H1 (cell line): ENCODE results near the gene WDR1. TPM values are rescaled to one million over a fixed set of nuclear protein-coding genes. Genes with fewer than 3 reads are reported as not detected.

ENCODE experiments used
- CTCF ChIA-PET: fragments of 300-600 bp; sonication (Branson Sonifier 250); formaldehyde crosslinking; loops from one replicate; lab custom pipeline; 2021; ENCODE audit not compliant: partially characterized antibody; lab: Charles Lee
- POLR2A ChIA-PET: fragments of 300-600 bp; sonication (Branson Sonifier 250); formaldehyde crosslinking; loops from one replicate; lab custom pipeline; 2021; ENCODE audit warnings: inconsistent platforms; ENCODE audit not compliant: partially characterized antibody; lab: Charles Lee
- DNase-seq, 2 experiments: peaks; one replicate each; pipeline versions ENCODE4 v3.0.0 to v3.0.0-alpha.2; 2010 to 2022; ENCODE audit warnings: low spot score in 2 of 2, low read depth in 1 of 2, mixed read lengths in 1 of 2
- FAIRE-seq: peaks from 2 replicates; lab custom pipeline; 2011; peaks lifted over from hg19 to GRCh38; lab: Jason Lieb, UNC
- H2AFZ ChIP-seq: 2 replicates; pipeline ENCODE4 v1.8.1; 2012; ENCODE audit warnings: low read length, inconsistent platforms
- H2AK5ac ChIP-seq: 2 replicates; pipeline ENCODE4 v1.6.1; 2013; ENCODE audit warnings: low read depth, low read length
- H2BK120ac ChIP-seq: replicated peaks from 2 replicates; pipeline ENCODE3; 2013; ENCODE audit warnings: low read depth, low read length, inconsistent platforms
- H2BK12ac ChIP-seq: 2 replicates; pipeline ENCODE4 v1.6.1; 2013; ENCODE audit warnings: low read depth, low read length
- H2BK15ac ChIP-seq: 2 replicates; pipeline ENCODE4 v1.6.1; 2013; ENCODE audit warnings: low read length
- H2BK20ac ChIP-seq: 2 replicates; pipeline ENCODE4 v1.6.1; 2013; ENCODE audit warnings: low read length
- H2BK5ac ChIP-seq: 2 replicates; pipeline ENCODE4 v1.6.1; 2013; ENCODE audit warnings: low read depth, low read length
- H3K14ac ChIP-seq: 2 replicates; pipeline ENCODE4 v1.6.1; 2013; ENCODE audit warnings: inconsistent platforms; ENCODE audit not compliant: insufficient read length
- H3K18ac ChIP-seq: 2 replicates; pipeline ENCODE4 v1.6.1; 2013; ENCODE audit warnings: low read length; ENCODE audit errors: extremely low read depth
- H3K23ac ChIP-seq: 2 replicates; pipeline ENCODE4 v1.6.1; 2013; ENCODE audit warnings: inconsistent platforms; ENCODE audit not compliant: insufficient read length
- H3K23me2 ChIP-seq: 2 replicates; pipeline ENCODE4 v1.6.1; 2013; ENCODE audit warnings: low read depth, low read length
- H3K27ac ChIP-seq: 2 replicates; pipeline ENCODE4 v1.6.1; 2011; ENCODE audit warnings: low read depth, low read length, inconsistent platforms
- H3K27me3 ChIP-seq, 4 experiments: replicated peaks in 1 of 4; 1 replicate in 1 of 4; 2 replicates in 3 of 4; pipeline versions ENCODE4 v1.6.1 to v1.8.1; 2011 to 2013; ENCODE audit warnings: low read length in 3 of 4, mild to moderate bottlenecking in 3 of 4, inconsistent platforms in 2 of 4, mixed read lengths in 2 of 4, moderate library complexity in 1 of 4; ENCODE audit not compliant: control insufficient read depth in 3 of 4, insufficient read depth in 3 of 4; ENCODE audit errors: extremely low read depth in 1 of 4
- H3K36me3 ChIP-seq, 4 experiments: 2 replicates each; pipeline versions ENCODE4 v1.6.1 to v1.8.1; 2011 to 2013; ENCODE audit warnings: mild to moderate bottlenecking in 4 of 4, low read length in 3 of 4, moderate library complexity in 2 of 4, control low read depth in 1 of 4, inconsistent platforms in 1 of 4; ENCODE audit not compliant: insufficient read depth in 4 of 4, control insufficient read depth in 2 of 4
- H3K4ac ChIP-seq: replicated peaks from 2 replicates; pipeline ENCODE3; 2013; ENCODE audit warnings: low read length, low read depth, mixed read lengths, inconsistent platforms; ENCODE audit not compliant: insufficient read length
- H3K4me1 ChIP-seq, 4 experiments: replicated peaks in 1 of 4; 1 replicate in 1 of 4; 2 replicates in 3 of 4; pipeline versions ENCODE4 v1.6.1 to v1.8.1; 2011 to 2013; ENCODE audit warnings: low read length in 3 of 4, inconsistent platforms in 2 of 4, mixed read lengths in 1 of 4; ENCODE audit not compliant: insufficient read depth in 4 of 4, control insufficient read depth in 3 of 4
- H3K4me2 ChIP-seq, 2 experiments: 2 replicates each; pipeline versions ENCODE4 v1.6.1 to v1.8.1; 2011 to 2013; ENCODE audit warnings: low read depth in 2 of 2, low read length in 2 of 2, control low read depth in 1 of 2, inconsistent platforms in 1 of 2, mild to moderate bottlenecking in 1 of 2; ENCODE audit not compliant: insufficient read depth in 1 of 2
- H3K4me3 ChIP-seq, 4 experiments: fragments of 200-600, 300-600 bp in 1 of 4; sonication (generic), shearing (Covaris generic), sonication (Bioruptor Twin) in 1 of 4; 2 replicates each; pipeline versions ENCODE4 v1.5.1 to v1.8.1; 2011 to 2016; ENCODE audit warnings: low read length in 4 of 4, low read depth in 3 of 4, control low read depth in 2 of 4, inconsistent platforms in 2 of 4, mild to moderate bottlenecking in 2 of 4, mixed read lengths in 1 of 4, moderate library complexity in 1 of 4; ENCODE audit not compliant: insufficient read depth in 2 of 4; ENCODE audit errors: extremely low read depth in 1 of 4
- H3K56ac ChIP-seq: replicated peaks from 2 replicates; pipeline ENCODE3; 2013; ENCODE audit warnings: low read depth, mild to moderate bottlenecking, mixed read lengths, low read length, inconsistent platforms; ENCODE audit not compliant: insufficient read length
- H3K79me1 ChIP-seq: 2 replicates; pipeline ENCODE4 v1.6.1; 2013; ENCODE audit warnings: low read depth, low read length, control low read depth
- H3K79me2 ChIP-seq, 2 experiments: 2 replicates each; pipeline versions ENCODE4 v1.6.1 to v1.8.1; 2012 to 2013; ENCODE audit warnings: low read length in 2 of 2, mild to moderate bottlenecking in 2 of 2, inconsistent platforms in 1 of 2; ENCODE audit not compliant: insufficient read depth in 2 of 2, control insufficient read depth in 1 of 2
- H3K9ac ChIP-seq, 4 experiments: replicated peaks in 1 of 4; 1 replicate in 1 of 4; 2 replicates in 3 of 4; pipeline versions ENCODE4 v1.6.1 to v1.8.1; 2011 to 2013; ENCODE audit warnings: low read depth in 3 of 4, low read length in 3 of 4, control low read depth in 2 of 4, mild to moderate bottlenecking in 2 of 4, moderate library complexity in 2 of 4, inconsistent platforms in 1 of 4; ENCODE audit errors: extremely low read depth in 1 of 4
- H3K9me3 ChIP-seq, 2 experiments: 2 replicates each; pipeline versions ENCODE4 v1.6.1 to v1.8.1; 2012 to 2013; ENCODE audit warnings: mild to moderate bottlenecking in 2 of 2, moderate library complexity in 2 of 2, control low read depth in 1 of 2, inconsistent platforms in 1 of 2, low read depth in 1 of 2, low read length in 1 of 2, mixed read lengths in 1 of 2; ENCODE audit not compliant: insufficient read depth in 2 of 2
- H4K20me1 ChIP-seq, 2 experiments: replicated peaks in 1 of 2; 2 replicates each; pipeline versions ENCODE3 to v1.8.1; 2011 to 2013; ENCODE audit warnings: inconsistent platforms in 2 of 2, low read length in 2 of 2, mild to moderate bottlenecking in 1 of 2; ENCODE audit not compliant: insufficient read depth in 2 of 2, control insufficient read depth in 1 of 2
- H4K5ac ChIP-seq: 2 replicates; pipeline ENCODE4 v1.6.1; 2013; ENCODE audit warnings: low read length, low read depth, mixed read lengths, inconsistent platforms; ENCODE audit not compliant: insufficient read length
- H4K8ac ChIP-seq: 2 replicates; pipeline ENCODE4 v1.8.0; 2013; ENCODE audit warnings: mild to moderate bottlenecking, moderate library complexity, low read length, inconsistent platforms; ENCODE audit not compliant: insufficient read depth; ENCODE audit errors: extremely low read depth
- H4K91ac ChIP-seq: replicated peaks from 2 replicates; pipeline ENCODE3; 2013; ENCODE audit warnings: low read length, mixed read lengths, inconsistent platforms; ENCODE audit not compliant: insufficient read length
- BACH1 ChIP-seq: IDR thresholded peaks from 2 replicates; pipeline ENCODE4 v1.6.1; 2012; ENCODE audit warnings: low read length, improper control_type of control experiment
- CHD1 ChIP-seq: IDR thresholded peaks from 2 replicates; pipeline ENCODE4 v1.6.1; 2012; ENCODE audit warnings: low read depth, low read length, improper control_type of control experiment
- CREB1 ChIP-seq: IDR thresholded peaks from 2 replicates; pipeline ENCODE4 v1.6.1; 2012; ENCODE audit warnings: inconsistent platforms
- NANOG ChIP-seq: IDR thresholded peaks from 2 replicates; pipeline ENCODE4 v1.6.1; 2011; ENCODE audit warnings: low read length, low read depth, mild to moderate bottlenecking, inconsistent platforms; ENCODE audit not compliant: insufficient read depth, poor library complexity, severe bottlenecking
- RAD21 ChIP-seq, 2 experiments: IDR thresholded peaks in 1 of 2; conservative IDR thresholded peaks in 1 of 2; 2 replicates each; pipeline ENCODE4 v1.6.1; 2011; ENCODE audit warnings: low read depth in 2 of 2, low read length in 2 of 2, improper control_type of control experiment in 1 of 2, inconsistent platforms in 1 of 2, mild to moderate bottlenecking in 1 of 2, moderate library complexity in 1 of 2
- RBBP5 ChIP-seq: IDR thresholded peaks from 2 replicates; pipeline ENCODE4 v1.7.1; 2012; ENCODE audit warnings: low read depth, mild to moderate bottlenecking, inconsistent platforms, low read length, moderate library complexity, borderline replicate concordance
- WGBS, 2 experiments: shearing (Covaris generic) in 1 of 2; methylation state at CpG; one replicate each; pipeline versions ENCODE4 v1.1.6 to v1.1.7; 2013 to 2015; ENCODE audit warnings: low lambda C conversion rate in 2 of 2, mixed read lengths in 2 of 2, inconsistent platforms in 1 of 2, low coverage in 1 of 2, missing lambda C conversion rate in 1 of 2; ENCODE audit not compliant: insufficient replicate concordance in 2 of 2, insufficient coverage in 1 of 2, insufficient read length in 1 of 2; ENCODE audit errors: extremely low coverage in 1 of 2, missing lambda C conversion rate in 1 of 2; 5-methylcytosine and 5-hydroxymethylcytosine counted together
- polyA plus RNA-seq, 7 experiments: library from polyadenylated mRNA; depleted of rRNA in 3 of 7; stranded (reverse) in 5 of 7; unstranded in 2 of 7; fragments of >200 nt in 5 of 7; fragments of 200-250 nt in 2 of 7; gene quantifications; 1 replicate in 5 of 7; 2 replicates in 1 of 7; 4 replicates in 1 of 7; pipeline versions ENCODE4 v1.2.1 to v1.2.3, GENCODE V29; 2011 to 2013; ENCODE audit warnings: missing spikeins in 2 of 7, mixed read lengths in 2 of 7
- total RNA-seq: library from RNA; stranded (reverse); fragmentation: NEBNext Ultra II Directional; extraction: Animal tissue kit (Norgen Biotek cat#: 25700); gene quantifications from 2 replicates; pipeline ENCODE4 v1.2.1, GENCODE V29; 2021
- TF ChIP-seq, protein P1 (sequence below): IDR thresholded peaks from 2 replicates; pipeline ENCODE4 v1.6.1; 2011; ENCODE audit warnings: low read depth, mild to moderate bottlenecking, low read length; ENCODE audit not compliant: insufficient read depth

Gene WDR1
- total and polyA plus RNA-seq, 2 of the 8 experiments (the other 6 are each of a cell fraction or from before 2014, with no cell fraction given), result 315 to 377 TPM

DNA sequence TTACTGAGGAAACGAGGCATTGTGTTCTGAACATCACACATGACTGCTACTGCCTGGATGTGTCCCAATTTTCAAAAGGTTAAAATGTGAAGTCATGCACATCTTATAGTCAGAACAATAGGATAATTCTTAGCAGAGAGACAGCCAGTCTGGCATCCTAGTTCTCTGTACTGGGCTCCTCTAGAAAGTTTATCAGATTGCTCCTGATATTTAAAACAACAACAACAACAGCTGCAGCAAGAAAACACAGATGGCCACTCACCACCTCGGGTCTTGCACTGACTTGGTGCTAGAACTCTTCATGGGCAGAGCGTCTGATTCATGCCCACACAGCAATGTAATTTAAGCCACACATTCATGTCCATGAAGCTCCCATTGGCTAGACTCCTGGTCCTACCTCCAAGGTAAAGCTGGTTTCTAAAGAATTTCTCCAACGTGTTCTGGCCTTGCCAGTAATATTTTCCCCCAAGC, 62.0 kb downstream of the WDR1 start:
- FAIRE-seq (no peak), DNase-seq (peak in 1 of 2 experiments; percentile 7)
- ChIA-PET POLR2A (interaction anchor here (0.7 to 1.6 kb wide), 3 partner anchors 9 to 63 kb away, joined by 3 to 4 read pairs (median 3); no protein-coding TSS in a partner anchor), CTCF (interaction anchor here (1.0 kb wide), 1 partner anchor 39 kb away, joined by 3 read pairs; no protein-coding TSS in a partner anchor)
- no peaks in the 10 kb centered on the region for H3K36me3 ChIP-seq
- no peaks in the 10 kb centered on the region for H3K79me2 ChIP-seq
- H3K9ac ChIP-seq, result no peak overlapping the region
- no peak overlapping the region for H3K14ac ChIP-seq
- H3K27me3 ChIP-seq, result no peaks in the 10 kb centered on the region
- no peak overlapping the region for H2BK12ac ChIP-seq
- H3K9me3 ChIP-seq, result 0 out of 4 replicates have a peak, but pooled peaks cover 0 to 2% of the 10 kb centered on the region in 2 experiments
- no peak overlapping the region for H3K23ac ChIP-seq
- H3K4me2 ChIP-seq, result no peak overlapping the region
- peaks cover 2 to 12% (median 7%) of the 10 kb centered on the region in 4 experiments for H3K4me1 ChIP-seq
- no peak overlapping the region for H2BK120ac ChIP-seq
- H3K56ac ChIP-seq, result no peak overlapping the region
- H3K27ac ChIP-seq, result no peak overlapping the region
- H4K5ac ChIP-seq, result no peak overlapping the region
- TF ChIP-seq NANOG (no peak), CHD1 (no peak), CREB1 (no peak), BACH1 (no peak), RAD21 (IDR thresholded peaks at IDR 0.05 in 1 of 2, conservative IDR thresholded peaks at IDR 0.05 in 1 of 2; ENCODE audit: low read depth in 2 of 2, low read length in 2 of 2) (no peak), RBBP5 (no peak)
- TF ChIP-seq, protein P1, sequence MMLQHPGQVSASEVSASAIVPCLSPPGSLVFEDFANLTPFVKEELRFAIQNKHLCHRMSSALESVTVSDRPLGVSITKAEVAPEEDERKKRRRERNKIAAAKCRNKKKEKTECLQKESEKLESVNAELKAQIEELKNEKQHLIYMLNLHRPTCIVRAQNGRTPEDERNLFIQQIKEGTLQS, result no peak
- no peak overlapping the region for H3K4ac ChIP-seq
- no peak overlapping the region for H2BK5ac ChIP-seq
- no peak overlapping the region for H2BK20ac ChIP-seq
- H3K23me2 ChIP-seq, result no peaks in the 10 kb centered on the region
- no peak overlapping the region for H2AFZ ChIP-seq
- H3K18ac ChIP-seq, result no peak overlapping the region
- H4K8ac ChIP-seq, result no peak overlapping the region
- no peak overlapping the region for H2BK15ac ChIP-seq
- no peak overlapping the region for H2AK5ac ChIP-seq
- no peak overlapping the region for H4K91ac ChIP-seq
- H4K20me1 ChIP-seq, result no peaks in the 10 kb centered on the region
- H3K79me1 ChIP-seq, result no peaks in the 10 kb centered on the region
- WGBS, 2 experiments, result 90% methylated on average over 4 of the region's 4 CpGs; no CpG with 5 or more reads in 1 of the 2 experiments
- H3K4me3 ChIP-seq, result no peak overlapping the region
